Adrenal gland (tissue), 5 donors: ENCODE results near the gene TEX22.

Experiments used
- POLR2A ChIP-seq, 2 donors: fragments of 450-650 bp; IDR thresholded peaks; one replicate each; pipeline ENCODE4 v1.6.1; 2017; ENCODE audit warnings: antibody characterized with exemption in 2 of 2, mild to moderate bottlenecking in 2 of 2, moderate library complexity in 1 of 2
- TF ChIP-seq, protein P1 (sequence below), 6 experiments: fragments of 450-650 bp in 4 of 6; fragments of 200-600 bp in 2 of 6; sonication (generic) in 1 of 6; IDR thresholded peaks; 1 replicate in 5 of 6; 2 replicates in 1 of 6; pipeline versions ENCODE4 v1.5.1 to v1.8.0; 2016 to 2021; ENCODE audit warnings: antibody characterized with exemption in 6 of 6, mild to moderate bottlenecking in 2 of 6, moderate library complexity in 1 of 6
- donor health status: DM: no; HTN: no; CAD: no.

DNA sequence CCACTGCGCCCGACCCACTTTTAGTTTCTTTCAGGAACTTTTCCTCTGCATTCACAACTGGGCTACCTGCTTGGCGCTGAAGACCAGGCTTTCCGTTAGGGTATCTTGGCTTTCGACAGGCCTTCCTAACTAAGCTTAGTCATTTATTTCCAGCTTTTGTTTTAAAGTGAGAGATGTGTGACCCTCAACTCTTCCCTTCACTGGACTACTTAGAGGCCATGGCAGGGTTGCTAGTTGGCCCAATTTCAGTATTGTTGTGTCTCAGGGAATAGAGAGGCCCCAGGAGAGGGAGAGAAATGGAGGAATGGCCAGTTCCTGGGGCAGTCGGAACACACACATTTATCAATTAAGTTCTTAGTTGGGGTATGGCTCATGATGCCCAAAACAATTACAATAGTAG lies 31.7 kb downstream of the TEX22 start:
- TF ChIP-seq, protein P1, sequence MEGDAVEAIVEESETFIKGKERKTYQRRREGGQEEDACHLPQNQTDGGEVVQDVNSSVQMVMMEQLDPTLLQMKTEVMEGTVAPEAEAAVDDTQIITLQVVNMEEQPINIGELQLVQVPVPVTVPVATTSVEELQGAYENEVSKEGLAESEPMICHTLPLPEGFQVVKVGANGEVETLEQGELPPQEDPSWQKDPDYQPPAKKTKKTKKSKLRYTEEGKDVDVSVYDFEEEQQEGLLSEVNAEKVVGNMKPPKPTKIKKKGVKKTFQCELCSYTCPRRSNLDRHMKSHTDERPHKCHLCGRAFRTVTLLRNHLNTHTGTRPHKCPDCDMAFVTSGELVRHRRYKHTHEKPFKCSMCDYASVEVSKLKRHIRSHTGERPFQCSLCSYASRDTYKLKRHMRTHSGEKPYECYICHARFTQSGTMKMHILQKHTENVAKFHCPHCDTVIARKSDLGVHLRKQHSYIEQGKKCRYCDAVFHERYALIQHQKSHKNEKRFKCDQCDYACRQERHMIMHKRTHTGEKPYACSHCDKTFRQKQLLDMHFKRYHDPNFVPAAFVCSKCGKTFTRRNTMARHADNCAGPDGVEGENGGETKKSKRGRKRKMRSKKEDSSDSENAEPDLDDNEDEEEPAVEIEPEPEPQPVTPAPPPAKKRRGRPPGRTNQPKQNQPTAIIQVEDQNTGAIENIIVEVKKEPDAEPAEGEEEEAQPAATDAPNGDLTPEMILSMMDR (IDR thresholded peaks at IDR 0.05): no peak
- no peak for TF ChIP-seq POLR2A (IDR thresholded peaks at IDR 0.05)
